Activated T-cell treated with anti-CD3 and anti-CD28 coated beads, Interleukin-2, amount 50 U/mL, for 24 hours (primary cell): Measurements from ENCODE around the gene TCN2.
A peak's percentile ranks its signal among the peaks of the same experiment; 100 is the strongest.

Experiments used
- DNase-seq: peaks from one replicate; pipeline ENCODE4 v3.0.0-alpha.2; 2020
- H3K27ac Mint-ChIP-seq: 2 replicates; pipeline ENCODE4 v1.8.0; 2020; ENCODE audit warnings: mild to moderate bottlenecking, mixed read lengths
- H3K27me3 Mint-ChIP-seq: 2 replicates; pipeline ENCODE4 v1.8.0; 2020; ENCODE audit warnings: mixed read lengths
- H3K36me3 Mint-ChIP-seq: 2 replicates; pipeline ENCODE4 v1.8.0; 2020; ENCODE audit warnings: low read depth, mixed read lengths
- H3K4me1 Mint-ChIP-seq: 2 replicates; pipeline ENCODE4 v1.8.0; 2020; ENCODE audit warnings: low read depth, mixed read lengths
- H3K4me3 Mint-ChIP-seq: 2 replicates; pipeline ENCODE4 v1.8.0; 2020; ENCODE audit warnings: mild to moderate bottlenecking, moderate library complexity, mixed read lengths
- H3K9me3 Mint-ChIP-seq: 2 replicates; pipeline ENCODE4 v1.8.0; 2020; ENCODE audit warnings: mixed read lengths

The TCN2 gene

DNA sequence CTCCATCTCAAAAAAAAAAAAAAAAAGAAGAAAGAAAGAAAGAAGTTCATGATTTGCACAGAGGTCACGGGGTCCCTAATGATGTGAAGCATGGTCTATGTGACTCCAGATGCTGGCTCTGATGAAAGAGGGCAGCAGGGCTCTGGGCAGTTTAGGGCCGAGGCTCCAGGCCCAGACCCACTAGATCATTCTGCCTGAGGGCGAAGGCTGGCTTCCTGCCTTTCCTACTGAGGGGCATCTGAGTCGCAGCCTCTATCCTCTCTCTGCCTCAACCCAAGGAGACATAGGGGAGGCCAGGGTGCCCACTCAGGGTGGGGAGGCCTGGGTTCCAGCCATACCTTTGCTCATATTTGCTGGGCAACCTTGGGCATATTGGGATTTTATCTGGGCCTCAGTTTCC, 33.4 kb downstream of the TCN2 start:
- Mint-ChIP-seq H3K27ac (no peak overlapping the region), H3K36me3 (peaks cover 25% of the 10 kb centered on the region), H3K27me3 (no peaks in the 10 kb centered on the region), H3K4me3 (no peak overlapping the region), H3K4me1 (peaks cover 48% of the 10 kb centered on the region), H3K9me3 (peaks cover 4% of the 10 kb centered on the region)
- DNase-seq = no peak

DNA sequence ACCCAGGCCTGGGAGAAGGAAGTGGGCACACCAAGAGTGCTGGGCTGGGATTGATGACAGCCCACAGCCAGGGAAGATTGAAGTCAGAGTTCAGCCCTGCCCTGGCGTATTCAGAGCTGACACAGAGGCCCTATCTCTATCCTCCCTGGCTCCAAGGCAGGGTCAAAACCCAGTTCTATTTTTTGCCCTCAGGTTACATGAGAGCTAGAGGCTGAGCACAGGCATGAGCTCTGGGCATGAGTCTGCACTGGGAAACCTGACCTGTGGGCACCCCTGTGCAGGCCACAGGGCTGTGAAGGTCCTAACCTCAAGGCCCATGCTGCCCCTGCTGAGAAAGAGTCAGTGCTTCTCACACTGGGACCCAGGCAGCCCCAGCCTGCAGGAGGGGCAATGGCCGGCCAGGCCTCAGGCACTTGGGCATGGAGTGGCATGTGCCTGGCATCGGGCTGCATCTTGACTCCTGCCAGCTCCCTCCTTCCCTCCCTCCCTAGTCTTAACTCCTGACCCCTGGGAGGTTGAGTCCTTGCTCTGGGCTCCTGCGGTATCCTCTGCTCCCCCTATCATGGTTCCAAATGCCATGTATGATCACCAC, 34.0 kb downstream of the TCN2 start:
- Mint-ChIP-seq H3K27ac (no peak overlapping the region), H3K27me3 (no peaks in the 10 kb centered on the region), H3K36me3 (peaks cover 24% of the 10 kb centered on the region), H3K4me1 (peaks cover 47% of the 10 kb centered on the region), H3K4me3 (no peak overlapping the region), H3K9me3 (peaks cover 4% of the 10 kb centered on the region)
- DNase-seq = no peak

GRCh38 chr22:30643055-30643875, 36.3 kb downstream of the TCN2 start:
- no peaks in the 10 kb centered on the region for H3K27me3 Mint-ChIP-seq
- H3K36me3 Mint-ChIP-seq = peaks cover 22% of the 10 kb centered on the region
- H3K4me3 Mint-ChIP-seq = peak overlapping the region; percentile 59
- no peak for DNase-seq
- peaks cover 42% of the 10 kb centered on the region for H3K4me1 Mint-ChIP-seq
- H3K9me3 Mint-ChIP-seq = peaks cover 4% of the 10 kb centered on the region
- H3K27ac Mint-ChIP-seq = peak overlapping the region; percentile 96

GRCh38 chr22:30646518-30647160, 39.7 kb downstream of the TCN2 start:
- no peak for DNase-seq
- Mint-ChIP-seq H3K27me3 (no peaks in the 10 kb centered on the region), H3K4me3 (no peak overlapping the region), H3K27ac (no peak overlapping the region), H3K9me3 (no peaks in the 10 kb centered on the region), H3K36me3 (peaks cover 10% of the 10 kb centered on the region), H3K4me1 (peaks cover 56% of the 10 kb centered on the region)

DNA sequence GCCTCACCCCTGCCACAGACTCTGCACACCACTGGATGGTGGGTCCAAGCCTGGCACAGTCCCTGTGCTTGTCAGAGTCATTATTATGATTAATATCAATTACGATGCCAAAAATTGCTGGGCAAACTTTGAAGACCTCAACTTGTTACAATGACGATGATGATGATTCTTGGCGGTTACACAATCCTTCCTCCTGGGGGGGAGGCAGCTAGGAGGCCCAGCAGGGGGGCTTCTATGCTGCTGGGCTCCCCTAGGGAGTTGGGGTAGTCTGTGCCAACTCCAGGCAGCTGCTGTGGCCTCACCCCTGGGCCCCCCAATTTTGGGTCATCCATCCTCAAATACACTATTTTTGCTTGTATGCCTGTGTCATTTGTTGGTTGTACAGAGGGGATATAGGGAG, 40.6 kb downstream of the TCN2 start:
- no peaks in the 10 kb centered on the region for H3K9me3 Mint-ChIP-seq
- no peaks in the 10 kb centered on the region for H3K27me3 Mint-ChIP-seq
- H3K36me3 Mint-ChIP-seq = peaks cover 10% of the 10 kb centered on the region
- peaks cover 58% of the 10 kb centered on the region for H3K4me1 Mint-ChIP-seq
- no peak for DNase-seq
- no peak overlapping the region for H3K27ac Mint-ChIP-seq
- H3K4me3 Mint-ChIP-seq = no peak overlapping the region

DNA sequence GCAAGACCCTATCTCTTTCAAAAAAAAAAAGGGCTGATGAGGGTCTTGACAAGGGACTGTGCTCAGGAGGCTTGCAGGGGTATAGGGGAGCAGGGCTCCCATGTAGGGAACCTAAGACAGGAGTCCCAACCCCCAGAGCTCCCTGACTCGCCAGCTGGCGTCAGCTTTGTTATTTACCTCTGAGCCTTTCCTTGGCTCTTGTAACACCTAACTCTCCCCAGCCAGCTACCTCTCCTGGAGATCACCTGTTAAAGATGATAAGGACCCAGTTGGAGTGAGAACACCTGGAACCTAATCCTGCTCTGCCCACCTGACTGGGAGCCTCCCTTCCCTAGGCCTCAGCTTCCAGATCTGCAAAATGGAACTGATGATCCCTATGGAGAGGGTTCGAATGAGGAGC, 41.9 kb downstream of the TCN2 start:
- Mint-ChIP-seq H3K9me3 (no peaks in the 10 kb centered on the region), H3K27me3 (no peaks in the 10 kb centered on the region), H3K4me1 (peaks cover 51% of the 10 kb centered on the region), H3K4me3 (no peak overlapping the region), H3K27ac (peak overlapping the region; percentile 93), H3K36me3 (peaks cover 8% of the 10 kb centered on the region)
- DNase-seq = no peak

GRCh38 chr22:30649430-30650007, 42.5 kb downstream of the TCN2 start:
- Mint-ChIP-seq H3K9me3 (no peaks in the 10 kb centered on the region), H3K27me3 (no peaks in the 10 kb centered on the region), H3K27ac (peak overlapping the region; percentile 93), H3K4me1 (peaks cover 44% of the 10 kb centered on the region), H3K4me3 (no peak overlapping the region), H3K36me3 (peaks cover 12% of the 10 kb centered on the region)
- DNase-seq = peak; percentile 88

DNA sequence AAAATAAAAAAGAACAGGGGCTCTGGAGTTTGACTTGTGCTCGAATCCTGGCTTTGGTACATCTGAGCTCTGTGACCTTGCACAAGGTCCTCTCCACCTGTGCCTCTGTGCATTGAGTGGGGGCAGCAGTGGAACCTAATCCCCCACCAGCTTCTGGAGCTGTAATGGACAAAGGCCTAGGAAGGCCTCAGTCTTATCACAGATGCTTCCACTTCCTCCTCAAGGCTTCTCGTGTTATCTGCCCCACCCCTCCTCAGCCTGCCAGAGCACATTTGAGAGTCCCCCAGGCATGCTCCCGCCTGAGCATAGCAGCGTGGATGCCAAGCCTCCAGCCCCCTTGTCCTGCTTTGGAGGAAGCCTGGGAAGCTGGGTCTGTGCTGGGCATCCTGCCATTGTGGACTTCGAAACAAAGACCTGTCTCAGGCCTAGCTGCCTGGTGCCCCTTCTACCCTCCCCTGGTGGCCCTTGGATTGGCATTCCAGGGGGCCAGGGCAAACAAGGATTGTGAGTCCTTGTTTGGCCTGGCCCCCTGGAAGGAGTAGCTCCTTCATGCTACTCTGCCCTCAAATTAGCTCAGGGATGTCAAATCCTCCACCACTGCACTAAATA, 43.6 kb downstream of the TCN2 start:
- no peaks in the 10 kb centered on the region for H3K9me3 Mint-ChIP-seq
- H3K27me3 Mint-ChIP-seq = no peaks in the 10 kb centered on the region
- no peak for DNase-seq
- H3K27ac Mint-ChIP-seq = peak overlapping the region; percentile 64
- H3K36me3 Mint-ChIP-seq = peaks cover 19% of the 10 kb centered on the region
- H3K4me1 Mint-ChIP-seq = peaks cover 38% of the 10 kb centered on the region
- H3K4me3 Mint-ChIP-seq = no peak overlapping the region

DNA sequence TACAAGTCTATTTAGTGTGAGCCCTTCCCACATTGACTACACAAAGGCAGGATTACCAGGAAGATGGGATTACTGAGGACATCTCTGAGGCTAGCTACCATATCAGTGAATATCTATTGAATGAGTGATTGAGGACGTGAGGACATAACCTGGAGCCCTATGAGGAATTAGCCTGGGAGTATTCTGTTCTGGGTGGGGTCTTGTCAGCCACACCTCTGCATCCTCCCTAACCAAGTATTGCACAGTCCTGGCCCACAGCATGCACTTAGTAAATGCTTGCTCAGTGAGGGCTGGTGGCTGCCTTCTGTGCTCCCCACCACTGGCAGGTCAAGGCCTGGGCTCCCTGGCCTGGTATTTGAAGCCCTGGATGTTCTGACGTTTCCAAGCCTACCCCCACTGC, 45.9 kb downstream of the TCN2 start:
- no peaks in the 10 kb centered on the region for H3K27me3 Mint-ChIP-seq
- H3K4me1 Mint-ChIP-seq = peaks cover 33% of the 10 kb centered on the region
- H3K9me3 Mint-ChIP-seq = no peaks in the 10 kb centered on the region
- H3K4me3 Mint-ChIP-seq = no peak overlapping the region
- DNase-seq = no peak
- no peak overlapping the region for H3K27ac Mint-ChIP-seq
- peaks cover 14% of the 10 kb centered on the region for H3K36me3 Mint-ChIP-seq

DNA sequence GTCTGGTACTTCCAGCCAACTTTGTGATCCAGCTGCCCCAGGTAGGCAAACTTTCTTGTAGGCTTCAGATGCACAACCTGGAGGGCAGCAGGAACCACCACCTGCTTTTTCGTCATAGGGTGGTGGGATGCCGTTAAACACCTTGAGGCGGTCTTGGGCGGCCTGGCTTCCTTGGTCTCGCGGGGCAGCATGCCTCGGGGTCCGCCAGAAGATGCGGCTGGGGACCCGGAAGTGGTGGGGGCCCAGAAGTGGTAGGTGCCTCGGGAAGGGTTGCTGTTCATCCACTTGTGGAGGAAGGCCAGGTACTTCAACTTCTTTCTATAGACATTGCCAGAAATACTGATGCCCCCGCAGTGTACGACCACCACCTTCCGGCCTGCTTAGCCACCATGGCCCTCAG, 47.4 kb downstream of the TCN2 start:
- H3K9me3 Mint-ChIP-seq = no peaks in the 10 kb centered on the region
- H3K4me3 Mint-ChIP-seq = no peak overlapping the region
- H3K36me3 Mint-ChIP-seq = peaks cover 16% of the 10 kb centered on the region
- H3K27ac Mint-ChIP-seq = no peak overlapping the region
- H3K4me1 Mint-ChIP-seq = peaks cover 18% of the 10 kb centered on the region
- no peaks in the 10 kb centered on the region for H3K27me3 Mint-ChIP-seq
- no peak for DNase-seq

- H3K9me3 Mint-ChIP-seq = no peaks in the 10 kb centered on the region
- H3K27ac Mint-ChIP-seq = no peak overlapping the region
- H3K4me1 Mint-ChIP-seq = peaks cover 13% of the 10 kb centered on the region
- H3K27me3 Mint-ChIP-seq = no peaks in the 10 kb centered on the region
- DNase-seq = no peak
- peaks cover 26% of the 10 kb centered on the region for H3K36me3 Mint-ChIP-seq
- no peak overlapping the region for H3K4me3 Mint-ChIP-seq
Observed at GRCh38 chr22:30655532-30655931, 48.6 kb downstream of the TCN2 start.

GRCh38 chr22:30662040-30662439, 55.1 kb downstream of the TCN2 start:
- Mint-ChIP-seq H3K9me3 (no peaks in the 10 kb centered on the region), H3K36me3 (peaks cover 52% of the 10 kb centered on the region), H3K27me3 (no peaks in the 10 kb centered on the region), H3K27ac (no peak overlapping the region), H3K4me3 (no peak overlapping the region), H3K4me1 (peaks cover 16% of the 10 kb centered on the region)
- DNase-seq = no peak

- no peak for DNase-seq
- Mint-ChIP-seq H3K27ac (no peak overlapping the region), H3K9me3 (no peaks in the 10 kb centered on the region), H3K36me3 (peaks cover 50% of the 10 kb centered on the region), H3K4me3 (no peak overlapping the region), H3K27me3 (peaks cover 4% of the 10 kb centered on the region), H3K4me1 (peaks cover 22% of the 10 kb centered on the region)
Observed at GRCh38 chr22:30664798-30665197, 57.8 kb downstream of the TCN2 start.

GRCh38 chr22:30665266-30665665, 58.3 kb downstream of the TCN2 start:
- Mint-ChIP-seq H3K27me3 (peaks cover 4% of the 10 kb centered on the region), H3K36me3 (peaks cover 45% of the 10 kb centered on the region), H3K9me3 (no peaks in the 10 kb centered on the region), H3K4me1 (peaks cover 22% of the 10 kb centered on the region), H3K27ac (no peak overlapping the region), H3K4me3 (no peak overlapping the region)
- DNase-seq = no peak
